Upper lobe of left lung (tissue), 4 donors: Measurements from ENCODE around the gene RAB11FIP3.

Experiments used
- EP300 ChIP-seq, 4 donors: sonication (generic); formaldehyde crosslinking; IDR thresholded peaks; one replicate each; pipeline ENCODE4 v1.5.1; 2017; ENCODE audit warnings: antibody characterized with exemption in 4 of 4, control low read depth in 2 of 4
- POLR2A ChIP-seq, 4 donors: fragments of 450-650 bp; IDR thresholded peaks; one replicate each; pipeline ENCODE4 v1.5.1; 2016 to 2017; ENCODE audit warnings: antibody characterized with exemption in 4 of 4, mild to moderate bottlenecking in 2 of 4

- no peak for TF ChIP-seq EP300 (IDR thresholded peaks at IDR 0.05)
- TF ChIP-seq POLR2A (IDR thresholded peaks at IDR 0.05) = no peak
Observed at GRCh38 chr16:470418-470817, 45.0 kb downstream of the RAB11FIP3 start.
